NCI-H2081 treated with DMSO at 0.1 percent for 48 hours (cell line): ENCODE results near the gene SLC12A8.

Experiments
- DNase-seq: peaks from one replicate; lab custom pipeline; 2025; lab: John Stamatoyannopoulos, UW

Gene SLC12A8

GRCh38 chr3:125076464-125076863 lies 136.1 kb downstream of the SLC12A8 start:
- no peak for DNase-seq

- DNase-seq: no peak
Measured at GRCh38 chr3:125075738-125076137, 136.8 kb downstream of the SLC12A8 start.

GRCh38 chr3:125073390-125073905 lies 139.1 kb downstream of the SLC12A8 start:
- DNase-seq: no peak

- DNase-seq: no peak
Measured at GRCh38 chr3:125072749-125073389, 139.7 kb downstream of the SLC12A8 start.

- no peak for DNase-seq
Measured at GRCh38 chr3:125072301-125072700, 140.2 kb downstream of the SLC12A8 start.

- DNase-seq: no peak
Measured at GRCh38 chr3:125069968-125070745, 142.4 kb downstream of the SLC12A8 start.

- no peak for DNase-seq
Measured at GRCh38 chr3:125069452-125069851, 143.1 kb downstream of the SLC12A8 start.

GRCh38 chr3:125068265-125068664 lies 144.3 kb downstream of the SLC12A8 start:
- no peak for DNase-seq

GRCh38 chr3:125067225-125067624 lies 145.3 kb downstream of the SLC12A8 start:
- no peak for DNase-seq

GRCh38 chr3:125062904-125063618 lies 149.5 kb downstream of the SLC12A8 start:
- DNase-seq: no peak

- DNase-seq: no peak
Measured at GRCh38 chr3:125061646-125062045, 150.9 kb downstream of the SLC12A8 start.

- DNase-seq: no peak
Measured at GRCh38 chr3:125061170-125061569, 151.4 kb downstream of the SLC12A8 start.

GRCh38 chr3:125059488-125060245 lies 152.9 kb downstream of the SLC12A8 start:
- DNase-seq: no peak

- DNase-seq: no peak
Measured at GRCh38 chr3:125058959-125059358, 153.6 kb downstream of the SLC12A8 start.

- DNase-seq: no peak
Measured at GRCh38 chr3:125058529-125058928, 154.0 kb downstream of the SLC12A8 start.

GRCh38 chr3:125057186-125057850 lies 155.2 kb downstream of the SLC12A8 start:
- no peak for DNase-seq

- no peak for DNase-seq
Measured at GRCh38 chr3:125055913-125056745, 156.4 kb downstream of the SLC12A8 start, which contains the start of gene HEG1. Gene HEG1, minus strand, starts transcription at chr3:125055997. Its CDS starts 107 bp downstream, at chr3:125055890.

- no peak for DNase-seq
Measured at GRCh38 chr3:125055331-125055912, 157.1 kb downstream of the SLC12A8 start.

GRCh38 chr3:125054449-125055329 lies 157.9 kb downstream of the SLC12A8 start:
- no peak for DNase-seq
